ENCODE results near the gene CST3.

The CST3 gene

DNA sequence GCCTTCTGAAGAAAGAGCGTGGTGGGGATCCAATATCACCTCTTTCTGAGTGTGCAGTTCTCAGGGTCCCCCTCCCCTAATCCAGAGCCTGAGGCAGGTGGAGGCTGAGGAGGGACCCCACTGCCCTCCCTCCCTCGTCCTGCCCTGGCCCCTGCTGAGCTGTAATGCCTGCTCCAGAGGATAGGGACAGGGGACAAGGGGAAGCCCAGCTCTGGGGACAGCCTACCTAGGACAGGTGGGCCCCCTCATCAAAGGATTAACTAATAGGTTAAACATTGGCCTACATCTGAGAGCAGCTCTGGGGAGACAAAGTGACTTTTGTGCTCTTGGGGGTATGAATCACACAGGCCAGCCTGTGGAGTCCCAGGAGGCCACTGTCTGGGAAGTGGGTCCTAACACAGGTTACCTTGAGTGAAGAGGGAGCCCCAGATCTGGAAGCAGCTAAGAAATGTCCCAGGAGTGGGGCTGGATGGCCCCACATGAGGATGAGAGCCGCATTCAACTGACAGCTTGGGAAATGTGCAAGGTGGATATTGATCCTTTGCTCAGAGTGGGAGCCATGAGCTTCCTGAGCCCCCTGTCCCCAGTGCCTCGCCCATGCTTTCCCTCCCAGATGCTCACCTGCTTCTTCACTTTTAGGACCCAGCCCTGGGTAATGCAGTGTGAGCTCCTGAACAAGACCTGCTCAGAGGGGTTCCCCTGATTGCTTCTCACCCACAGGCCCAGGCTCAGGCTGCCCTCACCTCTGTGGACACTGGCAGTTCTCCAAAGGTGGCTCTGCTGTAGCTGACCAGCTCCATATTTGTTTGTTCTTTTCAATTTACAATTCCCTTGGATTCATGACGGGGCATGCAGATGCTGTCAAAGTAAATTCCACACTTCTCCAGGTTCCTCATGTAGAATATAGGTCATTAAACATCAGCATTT, 51.7 kb downstream of the CST3 start:
- Histone ChIP-seq H3K27me3 (ENCODE audit: control insufficient read depth, insufficient read depth, low read length) (no peaks in the 10 kb centered on the region), H3K36me3 (ENCODE audit: control insufficient read depth, insufficient read depth, low read length) (peaks cover 6% of the 10 kb centered on the region), H3K4me1 (ENCODE audit: control insufficient read depth, insufficient read depth, low read length) (no peaks in the 10 kb centered on the region), H3K9ac (ENCODE audit: low read depth, low read length) (no peak overlapping the region), H3K4me3 (ENCODE audit: low read depth, low read length) (no peak overlapping the region), H3K9me3 (ENCODE audit: control insufficient read depth, insufficient read depth, low read length) (peaks cover 6% of the 10 kb centered on the region)

DNA sequence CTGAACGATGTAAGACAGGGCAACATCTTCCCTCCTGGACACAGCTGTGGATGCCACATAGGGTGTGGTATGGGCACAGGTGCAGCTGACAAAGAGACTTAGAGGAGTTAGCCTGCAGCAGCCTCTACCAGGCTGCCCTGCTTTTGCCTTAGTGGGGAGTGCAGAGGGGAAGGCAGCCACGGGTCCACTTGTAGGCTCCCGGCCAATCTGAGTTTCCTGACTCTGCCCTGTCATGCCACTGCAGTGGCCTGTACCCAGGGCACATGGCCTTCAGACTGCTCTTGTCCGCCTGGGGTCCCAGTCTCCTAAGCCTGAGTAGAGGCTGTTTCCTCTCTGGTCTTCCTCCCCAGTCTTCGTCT, 52.3 kb downstream of the CST3 start:
- Histone ChIP-seq H3K9me3 (ENCODE audit: control insufficient read depth, insufficient read depth, low read length) (peaks cover 6% of the 10 kb centered on the region), H3K4me1 (ENCODE audit: control insufficient read depth, insufficient read depth, low read length) (no peaks in the 10 kb centered on the region), H3K9ac (ENCODE audit: low read depth, low read length) (no peak overlapping the region), H3K36me3 (ENCODE audit: control insufficient read depth, insufficient read depth, low read length) (peaks cover 6% of the 10 kb centered on the region), H3K27me3 (ENCODE audit: control insufficient read depth, insufficient read depth, low read length) (no peaks in the 10 kb centered on the region), H3K4me3 (ENCODE audit: low read depth, low read length) (no peak overlapping the region)

DNA sequence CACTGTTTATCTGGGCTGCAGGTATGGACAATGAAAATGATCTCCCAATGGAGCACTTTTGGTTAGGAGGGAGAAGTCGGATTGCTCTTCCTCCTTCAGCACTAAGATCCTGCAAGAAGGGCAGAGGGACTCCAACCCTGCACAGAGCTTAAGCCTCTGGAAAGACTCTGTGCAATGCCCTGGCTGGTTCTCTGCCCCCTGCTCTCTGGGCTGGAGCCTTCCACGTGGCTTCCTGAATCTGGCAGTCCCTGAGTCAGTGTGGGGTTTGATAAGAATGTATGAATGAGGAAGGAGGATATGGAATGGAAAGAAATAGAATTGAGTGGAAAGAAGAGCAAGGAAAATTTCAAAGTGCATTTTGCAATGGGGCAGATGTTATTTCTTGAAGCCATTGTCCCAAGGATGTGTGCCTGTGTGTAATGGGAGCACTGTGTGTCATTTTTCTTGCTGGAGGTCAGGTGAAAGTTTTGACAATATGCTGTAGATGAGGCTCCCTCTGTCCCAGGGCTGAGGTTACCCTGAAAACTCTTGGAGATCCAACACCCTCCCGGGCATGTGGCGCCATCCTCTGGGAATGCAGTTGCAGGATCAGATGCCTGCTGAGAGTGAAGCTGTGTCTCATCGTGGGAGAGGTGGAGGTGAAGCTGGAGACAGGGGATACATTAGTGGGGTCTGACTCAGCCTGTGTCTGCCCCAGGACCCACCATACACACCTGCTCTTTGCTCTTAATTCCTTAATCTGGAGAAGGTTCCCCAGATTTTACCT, 53.1 kb downstream of the CST3 start:
- Histone ChIP-seq H3K4me1 (ENCODE audit: control insufficient read depth, insufficient read depth, low read length) (no peaks in the 10 kb centered on the region), H3K27me3 (ENCODE audit: control insufficient read depth, insufficient read depth, low read length) (no peaks in the 10 kb centered on the region), H3K9me3 (ENCODE audit: control insufficient read depth, insufficient read depth, low read length) (peaks cover 6% of the 10 kb centered on the region), H3K36me3 (ENCODE audit: control insufficient read depth, insufficient read depth, low read length) (peaks cover 6% of the 10 kb centered on the region), H3K9ac (ENCODE audit: low read depth, low read length) (no peak overlapping the region), H3K4me3 (ENCODE audit: low read depth, low read length) (no peak overlapping the region)

Data from iPS-15b (cell line).